Measurements from ENCODE around the gene CYP4A22. TPM values are rescaled to one million over a fixed set of nuclear protein-coding genes. Genes with fewer than 3 reads are reported as not detected.

The CYP4A22 gene
- total and polyA plus RNA-seq, 2 donors (not counting 3 experiments of a cell fraction or from before 2014, with no cell fraction given): not detected

GRCh38 chr1:47106792-47107191 is 30.4 kb upstream of the CYP4A22 start:
- POLR2A ChIA-PET: no interaction called here
- H3K4me3 ChIP-seq (replicated peaks in 1 of 3; ENCODE audit: insufficient read depth in 1 of 3, low read depth in 1 of 3, low read length in 3 of 3): no peak overlapping the region
- DNase-seq (ENCODE audit: low read depth, low spot score): no peak
- H3K36me3 ChIP-seq (ENCODE audit: control insufficient read depth in 2 of 2, extremely low read depth in 1 of 2, insufficient read depth in 2 of 2, low read length in 2 of 2): no peaks in the 10 kb centered on the region
- H3K4me1 ChIP-seq (ENCODE audit: control insufficient read depth, extremely low read depth, insufficient read depth, low read length): peaks cover 10% of the 10 kb centered on the region
- dilution Hi-C loops (cut with MboI; ENCODE audit: extremely low pct_ligation_motif_present, low sequenced_read_pairs) (no loop called here), intact Hi-C loops (cut with micrococcal nuclease) (loop anchor here (10.0 kb wide), 1 partner anchor 352 kb away; no protein-coding TSS in a partner anchor)
- H3K9ac ChIP-seq (replicated peaks; ENCODE audit: extremely low read depth, insufficient read depth, low read length): no peak overlapping the region
- no peaks in the 10 kb centered on the region for H4K20me1 ChIP-seq (replicated peaks; ENCODE audit: control insufficient read depth, extremely low read depth, insufficient read depth, low read length)
- TF ChIP-seq POLR2AphosphoS5 (IDR thresholded peaks at IDR 0.05; ENCODE audit: insufficient read depth, low read depth, low read length) (no peak), MAX (IDR thresholded peaks at IDR 0.05; ENCODE audit: insufficient read depth, insufficient read length) (no peak), MYC (IDR thresholded peaks at IDR 0.05; ENCODE audit: low read depth, low read length) (no peak), JUN (IDR thresholded peaks at IDR 0.05; ENCODE audit: borderline replicate concordance, insufficient read depth, insufficient read length, low read depth) (no peak)
- TF ChIP-seq, protein P1, sequence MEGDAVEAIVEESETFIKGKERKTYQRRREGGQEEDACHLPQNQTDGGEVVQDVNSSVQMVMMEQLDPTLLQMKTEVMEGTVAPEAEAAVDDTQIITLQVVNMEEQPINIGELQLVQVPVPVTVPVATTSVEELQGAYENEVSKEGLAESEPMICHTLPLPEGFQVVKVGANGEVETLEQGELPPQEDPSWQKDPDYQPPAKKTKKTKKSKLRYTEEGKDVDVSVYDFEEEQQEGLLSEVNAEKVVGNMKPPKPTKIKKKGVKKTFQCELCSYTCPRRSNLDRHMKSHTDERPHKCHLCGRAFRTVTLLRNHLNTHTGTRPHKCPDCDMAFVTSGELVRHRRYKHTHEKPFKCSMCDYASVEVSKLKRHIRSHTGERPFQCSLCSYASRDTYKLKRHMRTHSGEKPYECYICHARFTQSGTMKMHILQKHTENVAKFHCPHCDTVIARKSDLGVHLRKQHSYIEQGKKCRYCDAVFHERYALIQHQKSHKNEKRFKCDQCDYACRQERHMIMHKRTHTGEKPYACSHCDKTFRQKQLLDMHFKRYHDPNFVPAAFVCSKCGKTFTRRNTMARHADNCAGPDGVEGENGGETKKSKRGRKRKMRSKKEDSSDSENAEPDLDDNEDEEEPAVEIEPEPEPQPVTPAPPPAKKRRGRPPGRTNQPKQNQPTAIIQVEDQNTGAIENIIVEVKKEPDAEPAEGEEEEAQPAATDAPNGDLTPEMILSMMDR (IDR thresholded peaks at IDR 0.05; ENCODE audit: extremely low read depth in 1 of 2, insufficient read depth in 1 of 2, low read depth in 1 of 2, low read length in 2 of 2): no peak
- BruUV-seq (replicated peaks): no TSS peak
- H2AFZ ChIP-seq (ENCODE audit: low read depth, low read length): no peak overlapping the region
- H3K79me2 ChIP-seq (ENCODE audit: control insufficient read depth, insufficient read depth, low read length): no peaks in the 10 kb centered on the region
- H3K4me2 ChIP-seq (ENCODE audit: insufficient read depth, low read length): no peak overlapping the region
- CTCF ChIA-PET: no interaction called here
- FAIRE-seq: no peak
- no peaks in the 10 kb centered on the region for H3K9me3 ChIP-seq (replicated peaks; ENCODE audit: control insufficient read depth, insufficient read depth, low read length)
- no peak overlapping the region for H3K27ac ChIP-seq (ENCODE audit: insufficient read depth, low read depth, low read length)
- peaks cover 0 to 6% of the 10 kb centered on the region in 2 experiments for H3K27me3 ChIP-seq (ENCODE audit: control insufficient read depth in 2 of 2, insufficient read depth in 2 of 2, low read length in 2 of 2)
- H3K9me1 ChIP-seq (replicated peaks; ENCODE audit: control insufficient read depth, extremely low read depth, insufficient read depth, low read length): no peaks in the 10 kb centered on the region
